Activated CD4-positive, alpha-beta T cell treated with anti-CD3 and anti-CD28 coated beads for 36 hours (primary cell): ENCODE data around the gene KRT33B. TPM values are rescaled to one million over a fixed set of nuclear protein-coding genes. Genes with fewer than 3 reads are reported as not detected.

Source experiments
- ATAC-seq: fragments of 200-7000 bp; cut with Tn5 transposase; one replicate; pipeline ENCODE4 v1.10.0; 2021; ENCODE audit warnings: mild to moderate bottlenecking, moderate library complexity
- CTCF ChIA-PET: fragments of 350-600 bp; sonication (Branson Sonifier 250); formaldehyde crosslinking; loops from one replicate; lab custom pipeline; 2021; ENCODE audit warnings: antibody characterized with exemption; lab: Charles Lee
- POLR2A ChIA-PET: fragments of 350-600 bp; sonication (Branson Sonifier 250); formaldehyde crosslinking; loops from one replicate; lab custom pipeline; 2021; ENCODE audit warnings: antibody characterized with exemption, inconsistent platforms; lab: Charles Lee
- DNase-seq: peaks from one replicate; pipeline ENCODE4 v3.0.0-alpha.2; 2020
- H3K27ac Mint-ChIP-seq: one replicate; pipeline ENCODE4 v1.8.0; 2021; ENCODE audit warnings: mixed read lengths
- H3K27me3 Mint-ChIP-seq: one replicate; pipeline ENCODE4 v1.8.0; 2021; ENCODE audit warnings: mixed read lengths
- H3K36me3 Mint-ChIP-seq: one replicate; pipeline ENCODE4 v1.8.0; 2021; ENCODE audit warnings: low read depth, mixed read lengths
- H3K4me1 Mint-ChIP-seq: one replicate; pipeline ENCODE4 v1.8.0; 2021; ENCODE audit warnings: mixed read lengths
- H3K4me3 Mint-ChIP-seq: one replicate; pipeline ENCODE4 v1.8.0; 2021; ENCODE audit warnings: mild to moderate bottlenecking, moderate library complexity, mixed read lengths
- H3K9me3 Mint-ChIP-seq: one replicate; pipeline ENCODE4 v1.8.0; 2021; ENCODE audit warnings: low read depth, mixed read lengths
- intact Hi-C, 2 experiments: fragments of 100-400 bp; cut with DNase I in 1 of 2; cut with micrococcal nuclease in 1 of 2; formaldehyde crosslinking; loops; one replicate each; pipeline versions ENCODE4 v1.14.2 to v1.15.1; 2022 to 2024; cut with DNase I, micrococcal nuclease
- total RNA-seq, 2 experiments: library from RNA; stranded (reverse); gene quantifications; one replicate each; pipeline ENCODE4 v1.2.3, GENCODE V29; 2021

Gene KRT33B
- total RNA-seq, 2 experiments from 2014 or later, result not detected

GRCh38 chr17:41345992-41346391 is 23.6 kb downstream of the KRT33B start:
- no peak overlapping the region for H3K4me3 Mint-ChIP-seq
- ChIA-PET POLR2A (no interaction called here), CTCF (interaction anchor here (0.6 to 1.1 kb wide), 3 partner anchors 8 to 14 kb away, joined by 3 to 4 read pairs (median 3); no protein-coding TSS in a partner anchor)
- peaks cover 9% of the 10 kb centered on the region for H3K36me3 Mint-ChIP-seq
- peaks cover 24% of the 10 kb centered on the region for H3K4me1 Mint-ChIP-seq
- DNase-seq (no peak), ATAC-seq (no peak)
- no peaks in the 10 kb centered on the region for H3K27me3 Mint-ChIP-seq
- no peak overlapping the region for H3K27ac Mint-ChIP-seq
- intact Hi-C loops, result loop anchor here in 1 of 2 experiments (10.0 kb wide), 1 partner anchor 319 kb away; no protein-coding TSS in a partner anchor
- H3K9me3 Mint-ChIP-seq, result peaks cover 7% of the 10 kb centered on the region

- peaks cover 7% of the 10 kb centered on the region for H3K9me3 Mint-ChIP-seq
- peaks cover 52% of the 10 kb centered on the region for H3K4me1 Mint-ChIP-seq
- H3K27ac Mint-ChIP-seq, result no peak overlapping the region
- no peak for DNase-seq
- no peak overlapping the region for H3K4me3 Mint-ChIP-seq
- ChIA-PET CTCF (interaction anchor here (3.4 kb wide), 1 partner anchor 61 kb away, joined by 8 read pairs; no protein-coding TSS in a partner anchor), POLR2A (no interaction called here)
- no peak for ATAC-seq
- intact Hi-C loops, result loop anchor here in 1 of 2 experiments (10.0 kb wide), 1 partner anchor 322 kb away; no protein-coding TSS in a partner anchor
- H3K36me3 Mint-ChIP-seq, result peaks cover 9% of the 10 kb centered on the region
- H3K27me3 Mint-ChIP-seq, result peaks cover 4% of the 10 kb centered on the region
Measured at GRCh38 chr17:41343029-41343428, 26.6 kb downstream of the KRT33B start.

- ATAC-seq (peak; percentile 75), DNase-seq (peak; percentile 76)
- Mint-ChIP-seq H3K4me3 (no peak overlapping the region), H3K9me3 (peaks cover 7% of the 10 kb centered on the region), H3K36me3 (peaks cover 9% of the 10 kb centered on the region), H3K27ac (peak overlapping the region; percentile 74), H3K4me1 (peaks cover 57% of the 10 kb centered on the region), H3K27me3 (peaks cover 4% of the 10 kb centered on the region)
- intact Hi-C loops, result loop anchor here (1.0 to 10.0 kb wide), 3 partner anchors 62 to 326 kb away; no protein-coding TSS in a partner anchor
- ChIA-PET POLR2A (interaction anchor here (0.6 kb wide), 1 partner anchor 337 kb away, joined by 3 read pairs; no protein-coding TSS in a partner anchor), CTCF (interaction anchor here (0.7 to 3.4 kb wide), 8 partner anchors 8 to 522 kb away, joined by 3 to 8 read pairs (median 3); partner anchors contain the start of gene KRTAP16-1)
Measured at GRCh38 chr17:41340934-41341861, 28.4 kb downstream of the KRT33B start.

- CTCF ChIA-PET, result interaction anchor here (0.7 to 3.4 kb wide), 5 partner anchors 8 to 158 kb away, joined by 3 to 8 read pairs (median 3); no protein-coding TSS in a partner anchor
- Mint-ChIP-seq H3K4me3 (no peak overlapping the region), H3K27ac (no peak overlapping the region), H3K9me3 (peaks cover 7% of the 10 kb centered on the region), H3K36me3 (peaks cover 9% of the 10 kb centered on the region), H3K4me1 (peaks cover 63% of the 10 kb centered on the region), H3K27me3 (peaks cover 4% of the 10 kb centered on the region)
- intact Hi-C loops, result loop anchor here (2.0 to 10.0 kb wide), 2 partner anchors 324 to 326 kb away; no protein-coding TSS in a partner anchor
- no peak for DNase-seq
- POLR2A ChIA-PET, result no interaction called here
- ATAC-seq, result no peak
Measured at GRCh38 chr17:41340494-41340893, 29.1 kb downstream of the KRT33B start.

- ATAC-seq (no peak), DNase-seq (no peak)
- intact Hi-C loops, result loop anchor here (2.0 to 10.0 kb wide), 5 partner anchors 158 to 327 kb away; no protein-coding TSS in a partner anchor
- POLR2A ChIA-PET, result no interaction called here
- H3K4me1 Mint-ChIP-seq, result peaks cover 71% of the 10 kb centered on the region
- H3K27me3 Mint-ChIP-seq, result peaks cover 4% of the 10 kb centered on the region
- CTCF ChIA-PET, result interaction anchor here (0.5 to 3.4 kb wide), 5 partner anchors 10 to 252 kb away, joined by 3 to 8 read pairs (median 3); no protein-coding TSS in a partner anchor
- H3K36me3 Mint-ChIP-seq, result peaks cover 9% of the 10 kb centered on the region
- H3K9me3 Mint-ChIP-seq, result peaks cover 7% of the 10 kb centered on the region
- no peak overlapping the region for H3K4me3 Mint-ChIP-seq
- peak overlapping the region; percentile 24 for H3K27ac Mint-ChIP-seq
Measured at GRCh38 chr17:41339571-41340172, 29.9 kb downstream of the KRT33B start.

DNA sequence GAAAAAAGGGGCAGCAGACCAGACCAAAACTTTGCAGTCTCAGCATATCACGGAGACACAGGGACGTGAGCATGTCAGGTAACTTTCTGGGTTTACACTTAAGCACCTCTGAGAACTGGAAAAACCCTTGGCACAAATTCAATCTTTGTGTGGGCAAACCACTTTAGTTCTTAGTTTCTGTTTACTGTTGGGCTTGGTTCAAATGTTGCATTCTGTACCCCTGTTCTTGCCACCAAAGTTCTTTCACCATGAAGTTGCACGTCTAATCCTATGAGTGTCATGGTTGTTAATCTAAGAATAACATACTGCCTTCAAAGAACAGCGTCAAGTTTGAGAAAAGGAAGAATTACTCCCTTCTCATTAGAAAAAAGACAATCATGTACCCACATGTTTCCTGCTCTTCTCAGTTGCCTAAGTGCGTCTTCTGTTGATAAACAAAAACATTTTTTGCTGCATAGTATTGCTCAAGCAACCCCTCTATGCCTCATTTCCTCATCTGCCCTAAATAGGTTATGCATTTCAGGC is 30.6 kb downstream of the KRT33B start:
- no peak overlapping the region for H3K4me3 Mint-ChIP-seq
- peaks cover 7% of the 10 kb centered on the region for H3K9me3 Mint-ChIP-seq
- H3K36me3 Mint-ChIP-seq, result peaks cover 9% of the 10 kb centered on the region
- H3K27me3 Mint-ChIP-seq, result peaks cover 4% of the 10 kb centered on the region
- peak overlapping the region; percentile 55 for H3K27ac Mint-ChIP-seq
- H3K4me1 Mint-ChIP-seq, result peaks cover 76% of the 10 kb centered on the region
- ChIA-PET CTCF (interaction anchor here (0.7 to 1.1 kb wide), 2 partner anchors 9 to 210 kb away, joined by 3 read pairs; no protein-coding TSS in a partner anchor), POLR2A (no interaction called here)
- ATAC-seq (peak; percentile 66), DNase-seq (peak; percentile 41)
- intact Hi-C loops, result loop anchor here (5.0 kb wide), 3 partner anchors 158 to 212 kb away; no protein-coding TSS in a partner anchor

DNA sequence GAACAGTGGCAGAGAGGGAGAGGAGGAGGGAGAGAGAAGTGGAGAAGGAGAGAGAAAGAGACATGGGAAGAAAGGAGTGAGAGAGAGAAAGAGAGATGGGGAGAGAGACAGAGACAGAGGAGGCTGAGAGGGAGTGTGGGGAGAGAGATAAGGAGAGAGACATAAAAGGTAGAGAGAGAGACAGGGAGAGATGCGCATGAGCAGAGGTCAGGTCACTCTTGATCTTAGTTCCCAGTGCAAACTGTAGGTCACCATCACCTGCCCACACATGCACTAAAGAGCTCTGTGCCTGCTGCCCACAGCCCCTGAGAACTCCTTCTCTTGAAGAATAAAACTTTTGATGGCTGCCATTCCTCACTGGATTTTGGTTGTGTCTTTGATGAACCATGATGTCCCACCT is 33.9 kb downstream of the KRT33B start:
- Mint-ChIP-seq H3K4me3 (no peak overlapping the region), H3K4me1 (peaks cover 57% of the 10 kb centered on the region)

DNA sequence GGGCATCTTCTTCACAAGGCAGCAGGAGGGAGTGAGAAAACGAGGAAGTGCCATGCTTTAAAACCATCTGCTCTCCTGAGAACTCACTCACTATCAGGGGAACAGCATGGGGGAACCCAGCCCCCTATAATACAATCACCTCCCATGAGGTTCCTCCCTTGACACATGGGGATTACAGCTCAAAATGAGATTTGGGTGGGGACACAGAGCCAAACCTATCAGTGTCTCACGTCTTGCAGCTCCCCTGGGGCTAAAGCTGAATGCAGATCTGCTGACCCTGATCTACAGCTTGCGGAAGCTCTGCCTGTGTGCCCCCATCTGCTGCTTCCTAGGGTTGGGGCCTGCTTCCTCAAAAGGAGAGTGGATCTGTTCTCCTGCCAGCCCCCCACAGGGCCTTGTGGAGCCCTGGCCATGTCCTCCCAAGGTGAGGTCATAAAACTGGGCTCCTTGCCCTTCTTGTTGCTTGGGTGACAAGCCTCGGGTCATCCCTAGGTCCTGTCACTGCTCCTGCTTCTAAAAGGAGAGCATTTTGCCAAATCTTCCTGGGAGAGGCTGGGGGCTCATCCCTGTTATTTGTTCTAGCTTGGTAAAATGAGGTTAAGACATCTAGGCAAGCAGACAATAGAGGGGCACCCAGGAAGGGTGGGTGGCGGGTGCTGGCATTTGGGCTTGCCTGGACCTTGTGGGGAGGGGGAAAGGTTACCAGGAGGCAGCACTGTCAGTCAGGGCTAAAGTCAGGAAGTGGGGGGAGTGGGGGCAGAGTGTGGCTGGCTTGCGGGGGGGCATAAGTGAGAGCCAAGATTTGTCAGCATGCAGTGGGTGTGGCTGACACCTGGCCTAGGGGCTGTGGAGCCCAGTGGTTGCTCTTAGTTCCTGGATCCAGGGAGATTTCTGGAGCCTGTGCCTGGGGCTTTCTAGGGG is 35.0 kb downstream of the KRT33B start:
- ATAC-seq (no peak), DNase-seq (no peak)
- ChIA-PET CTCF (interaction anchor here (0.7 to 4.2 kb wide), 3 partner anchors 11 to 27 kb away, joined by 3 to 21 read pairs (median 4); no protein-coding TSS in a partner anchor), POLR2A (no interaction called here)
- H3K9me3 Mint-ChIP-seq, result no peaks in the 10 kb centered on the region
- peaks cover 46% of the 10 kb centered on the region for H3K4me1 Mint-ChIP-seq
- H3K36me3 Mint-ChIP-seq, result no peaks in the 10 kb centered on the region
- H3K4me3 Mint-ChIP-seq, result no peak overlapping the region
- H3K27me3 Mint-ChIP-seq, result no peaks in the 10 kb centered on the region
- intact Hi-C loops, result loop anchor here (5.0 kb wide), 3 partner anchors 163 to 213 kb away; no protein-coding TSS in a partner anchor
- H3K27ac Mint-ChIP-seq, result no peak overlapping the region

More for the DNA sequence above, 33.9 kb downstream of the KRT33B start:
- ATAC-seq (no peak), DNase-seq (no peak)
- H3K27me3 Mint-ChIP-seq, result peaks cover 4% of the 10 kb centered on the region
- no peaks in the 10 kb centered on the region for H3K36me3 Mint-ChIP-seq
- CTCF ChIA-PET, result no interaction called here
- intact Hi-C loops, result loop anchor here (5.0 kb wide), 3 partner anchors 162 to 212 kb away; no protein-coding TSS in a partner anchor
- no peaks in the 10 kb centered on the region for H3K9me3 Mint-ChIP-seq
- H3K27ac Mint-ChIP-seq, result no peak overlapping the region
- POLR2A ChIA-PET, result no interaction called here

DNA sequence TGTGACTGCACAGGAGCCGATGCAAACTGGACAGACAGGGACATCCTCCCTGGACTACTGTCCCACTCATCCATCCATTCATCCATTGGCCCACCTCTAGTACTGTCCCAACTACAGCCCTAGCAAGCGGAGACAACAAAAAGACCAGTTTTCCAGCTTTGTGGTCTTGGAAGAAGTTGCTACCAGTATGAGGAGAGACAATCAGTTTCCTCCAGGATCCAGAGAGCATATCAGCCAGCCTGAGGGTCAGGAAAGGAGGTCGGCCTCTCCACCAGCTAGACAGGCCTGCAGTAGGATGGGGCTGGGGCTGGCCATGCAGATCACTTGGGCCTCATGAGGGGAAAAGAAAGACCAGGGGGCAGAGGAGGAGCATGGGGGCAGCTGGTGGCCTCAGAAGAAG is 35.8 kb downstream of the KRT33B start:
- POLR2A ChIA-PET, result no interaction called here
- Mint-ChIP-seq H3K4me1 (peaks cover 38% of the 10 kb centered on the region), H3K27ac (no peak overlapping the region), H3K36me3 (no peaks in the 10 kb centered on the region), H3K27me3 (no peaks in the 10 kb centered on the region), H3K9me3 (no peaks in the 10 kb centered on the region), H3K4me3 (no peak overlapping the region)
- intact Hi-C loops, result no loop called here
- CTCF ChIA-PET, result interaction anchor here (0.7 to 4.2 kb wide), 3 partner anchors 11 to 26 kb away, joined by 3 to 21 read pairs (median 4); no protein-coding TSS in a partner anchor
- no peak for ATAC-seq
- no peak for DNase-seq

GRCh38 chr17:41333098-41333497 is 36.5 kb downstream of the KRT33B start:
- DNase-seq (no peak), ATAC-seq (no peak)
- H3K27me3 Mint-ChIP-seq, result no peaks in the 10 kb centered on the region
- H3K4me3 Mint-ChIP-seq, result no peak overlapping the region
- H3K27ac Mint-ChIP-seq, result no peak overlapping the region
- no peaks in the 10 kb centered on the region for H3K9me3 Mint-ChIP-seq
- ChIA-PET CTCF (interaction anchor here (1.3 to 4.2 kb wide), 2 partner anchors 10 to 25 kb away, joined by 3 to 21 read pairs; no protein-coding TSS in a partner anchor), POLR2A (no interaction called here)
- no peaks in the 10 kb centered on the region for H3K36me3 Mint-ChIP-seq
- peaks cover 32% of the 10 kb centered on the region for H3K4me1 Mint-ChIP-seq
- intact Hi-C loops, result no loop called here
